Fibroblast of skin of scalp (primary cell): ENCODE results near the gene ZNF440. TPM values are rescaled to one million over a fixed set of nuclear protein-coding genes. Genes with fewer than 3 reads are reported as not detected.
"Not testable (repeated sequence)": the region's sequence is repeated elsewhere in the genome, so short reads cannot be mapped to it uniquely, and the experiment has no call there.

Source experiments
- DNase-seq: peaks from one replicate; pipeline ENCODE4 v3.0.0-alpha.2; 2013
- polyA plus RNA-seq, 2 experiments: library from polyadenylated mRNA; unstranded; fragments of 120-200 nt; gene quantifications; one replicate each; pipeline ENCODE4 v1.2.1, GENCODE V29; 2013; ENCODE audit not compliant: insufficient read length in 2 of 2

ZNF440 gene
- polyA plus RNA-seq (2013, experiment 1 of 2; ENCODE audit: insufficient read length), result 5.5 TPM
- polyA plus RNA-seq (2013, experiment 2 of 2; ENCODE audit: insufficient read length), result 4.3 TPM

GRCh38 chr19:11814029-11814699 lies at the start of gene ZNF440:
Gene ZNF440 (plus strand): TSS chr19:11814273. CDS start chr19:11814448, 175 bp downstream.
- peak; percentile 92 for DNase-seq

DNA sequence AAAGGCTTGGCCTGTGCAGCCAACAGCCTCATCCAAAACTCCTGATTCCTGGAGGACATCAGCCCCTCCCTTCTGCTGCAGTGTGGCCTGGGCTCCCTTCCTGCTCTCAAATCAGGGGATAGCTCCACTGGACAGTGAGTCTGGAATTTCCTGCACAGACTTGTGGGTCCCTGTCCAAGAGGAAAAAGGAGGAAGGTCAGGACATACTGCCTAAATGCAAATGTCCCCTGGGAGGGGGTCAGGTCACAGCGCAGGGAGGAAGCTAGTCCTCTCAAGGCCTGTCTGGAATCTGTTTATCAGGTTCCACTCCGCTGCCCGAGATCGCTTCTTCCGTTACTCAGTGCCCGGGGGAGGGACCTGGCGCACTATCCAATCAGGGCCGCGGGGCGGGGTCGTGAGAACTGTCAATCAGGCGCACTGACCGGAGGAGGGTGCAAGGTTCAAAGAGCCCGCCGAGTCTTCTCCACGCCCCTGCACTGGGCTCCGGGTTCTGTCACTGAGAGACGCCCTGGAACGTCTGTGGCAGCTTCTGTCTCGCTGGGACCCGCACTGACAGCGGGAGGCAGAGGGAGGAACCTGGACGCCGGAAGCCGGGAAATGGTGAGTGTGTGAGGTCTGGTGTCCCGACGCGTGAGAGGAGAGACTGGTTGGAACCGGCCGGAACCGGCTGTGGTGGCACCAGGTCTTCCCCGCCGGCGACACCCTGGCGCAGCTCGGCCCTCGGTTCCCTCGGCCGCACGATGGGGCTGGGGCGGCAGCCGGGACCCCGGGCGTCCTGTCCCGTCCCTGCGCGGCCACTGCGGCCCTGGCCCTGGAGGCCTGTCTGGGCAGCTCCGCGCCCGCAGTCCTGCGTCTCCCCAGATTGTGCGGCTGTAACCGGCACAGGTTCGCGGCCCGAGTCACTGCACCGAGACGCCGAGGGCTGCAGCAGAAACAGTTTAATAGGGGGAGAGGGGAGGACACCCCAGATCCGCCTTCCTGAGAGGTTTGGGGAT lies 47.2 kb upstream of the ZNF440 start, which contains the start of gene ZNF441:
ZNF441 (plus strand) TSS at position 404 of the 995 bp plus-strand sequence; CDS start at position 598, 194 bp downstream.
- DNase-seq, result peak; percentile 95

GRCh38 chr19:11767633-11768133 lies 46.4 kb upstream of the ZNF440 start:
- peak; percentile 22 for DNase-seq

GRCh38 chr19:11769995-11770394 lies 44.1 kb upstream of the ZNF440 start:
- DNase-seq, result no peak

DNA sequence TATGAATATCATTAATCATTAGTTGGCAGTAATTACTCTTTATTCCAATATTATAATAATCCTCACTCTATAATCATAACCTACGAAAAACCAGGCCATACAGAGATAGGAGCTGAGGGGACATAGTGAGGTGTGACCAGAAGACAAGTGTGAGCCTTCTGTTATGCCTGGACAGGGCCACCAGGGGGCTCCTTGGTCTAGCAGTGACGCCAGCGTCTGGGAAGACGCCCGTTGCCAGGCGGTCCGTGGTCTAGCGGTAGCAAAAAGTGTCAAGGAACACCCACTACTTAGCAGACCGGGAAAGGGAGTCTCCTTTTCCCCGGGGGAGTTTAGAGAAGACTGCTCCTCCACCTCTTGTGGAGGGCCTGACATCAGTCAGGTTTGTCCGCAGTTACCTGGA lies 42.6 kb upstream of the ZNF440 start:
- not testable (repeated sequence) for DNase-seq

- DNase-seq, result not testable (repeated sequence)
Observed at GRCh38 chr19:11776669-11777068, 37.4 kb upstream of the ZNF440 start.

DNA sequence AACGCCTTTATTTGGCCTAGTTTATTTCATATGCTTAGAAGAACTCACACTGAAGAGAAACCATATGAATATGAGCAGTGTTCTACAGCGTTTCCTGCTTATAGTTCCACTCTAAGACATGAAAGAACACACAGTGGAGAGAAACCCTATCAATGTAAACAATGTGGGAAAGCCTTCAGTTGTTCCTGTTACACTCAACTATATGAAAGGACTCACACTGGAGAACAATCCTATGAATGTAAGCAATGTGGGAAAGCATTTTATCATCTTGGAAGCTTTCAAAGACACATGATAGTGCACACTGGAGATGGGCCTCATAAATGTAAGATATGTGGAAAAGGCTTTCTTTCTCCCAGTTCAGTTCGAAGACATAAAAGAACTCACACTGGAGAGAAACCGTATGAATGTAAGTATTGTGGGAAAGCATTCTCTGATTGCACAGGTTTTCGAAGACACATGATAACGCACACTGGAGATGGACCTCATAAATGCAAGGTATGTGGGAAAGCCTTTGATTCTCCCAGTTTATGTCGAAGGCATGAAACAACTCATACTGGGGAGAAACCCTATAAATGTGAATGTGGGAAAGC lies 33.5 kb upstream of the ZNF440 start:
- no peak for DNase-seq

DNA sequence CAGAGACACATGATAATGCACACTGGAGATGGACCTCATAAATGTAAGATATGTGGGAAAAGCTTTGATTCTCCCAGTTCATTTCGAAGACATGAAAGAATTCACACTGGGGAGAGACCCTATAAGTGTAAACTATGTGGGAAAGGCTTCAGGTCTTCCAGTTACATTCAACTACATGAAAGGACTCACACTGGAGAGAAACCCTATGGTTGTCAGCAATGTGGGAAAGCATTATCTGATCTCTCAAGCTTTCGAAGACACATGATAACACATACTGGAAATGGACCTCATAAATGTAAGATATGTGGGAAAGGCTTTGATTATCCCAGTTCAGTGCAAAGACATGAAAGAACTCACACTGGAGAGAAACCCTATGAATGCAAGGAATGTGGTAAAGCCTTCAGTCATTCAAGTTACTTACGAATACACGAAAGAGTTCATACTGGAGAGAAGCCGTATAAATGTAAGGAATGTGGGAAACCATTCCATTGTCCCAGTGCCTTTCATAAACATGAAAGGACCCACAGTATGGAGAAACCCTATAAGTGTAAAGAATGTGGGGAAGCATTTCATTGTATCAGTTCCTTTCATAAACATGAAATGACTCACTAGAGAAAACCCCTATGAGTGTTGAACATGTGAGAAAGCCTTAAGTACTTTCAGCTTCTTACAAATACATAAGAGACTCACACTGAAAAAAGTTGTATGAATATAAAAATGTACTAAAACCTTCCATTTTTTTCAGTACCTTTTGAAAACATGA lies 32.6 kb upstream of the ZNF440 start:
- DNase-seq, result no peak

DNA sequence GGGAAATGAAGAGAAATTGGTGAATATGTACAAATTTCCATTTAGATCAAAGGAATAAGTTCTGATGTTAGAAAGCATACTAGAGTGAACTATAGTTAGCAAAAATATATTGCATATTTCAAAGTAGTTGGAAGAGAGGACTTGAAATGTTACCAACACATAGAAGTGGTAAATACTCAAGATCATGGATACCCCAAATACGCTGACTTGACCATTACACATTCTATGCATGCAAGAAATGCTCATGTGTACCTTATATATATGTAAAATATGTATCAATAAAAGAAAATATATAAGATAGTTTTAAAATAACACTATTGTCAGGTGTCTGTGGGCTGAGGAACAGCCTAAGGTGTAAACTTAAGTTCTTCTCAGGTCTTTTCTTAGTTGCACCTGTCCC lies 30.3 kb upstream of the ZNF440 start:
- DNase-seq, result no peak

- no peak for DNase-seq
Observed at GRCh38 chr19:11784356-11784755, 29.7 kb upstream of the ZNF440 start.

DNA sequence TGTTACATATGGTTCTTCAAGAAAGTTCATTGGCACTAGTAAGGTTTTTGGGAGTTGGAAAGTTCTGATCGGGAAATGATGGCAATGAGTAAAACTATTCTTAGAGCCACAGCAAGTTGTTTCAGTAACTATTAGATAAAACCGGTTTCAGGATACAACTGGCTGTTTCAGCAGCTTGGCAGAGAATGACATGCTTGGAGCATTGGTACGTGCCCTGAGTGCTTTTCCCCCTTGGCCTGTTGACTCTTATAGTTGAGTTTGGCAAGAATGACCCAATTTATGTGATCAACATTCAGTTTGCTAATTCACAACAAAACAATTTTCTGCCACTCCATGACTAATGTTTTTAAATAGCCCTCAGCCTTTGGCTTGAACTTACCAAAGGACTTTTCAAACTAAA lies 26.5 kb upstream of the ZNF440 start:
- DNase-seq, result no peak

DNA sequence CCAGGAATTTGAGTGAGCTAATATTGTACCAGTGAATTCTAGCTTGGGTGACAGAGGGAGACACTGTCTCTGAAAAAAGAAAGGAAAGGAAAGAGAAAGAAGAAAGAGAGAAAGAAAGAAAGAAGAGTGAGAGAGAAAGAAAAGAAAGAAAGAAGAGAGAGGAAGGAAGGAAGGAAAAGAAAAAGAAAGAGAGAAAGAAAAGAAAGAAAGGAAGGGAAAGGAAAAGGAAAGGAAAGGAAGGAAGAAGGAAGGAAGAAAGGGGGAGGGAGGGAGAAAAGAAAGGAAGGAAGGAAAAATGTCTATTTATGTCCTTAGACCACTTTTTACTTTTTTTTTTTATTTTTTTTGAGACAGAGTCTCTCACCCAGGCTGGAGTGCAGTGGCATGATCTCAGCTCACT lies 21.1 kb upstream of the ZNF440 start:
- no peak for DNase-seq

DNA sequence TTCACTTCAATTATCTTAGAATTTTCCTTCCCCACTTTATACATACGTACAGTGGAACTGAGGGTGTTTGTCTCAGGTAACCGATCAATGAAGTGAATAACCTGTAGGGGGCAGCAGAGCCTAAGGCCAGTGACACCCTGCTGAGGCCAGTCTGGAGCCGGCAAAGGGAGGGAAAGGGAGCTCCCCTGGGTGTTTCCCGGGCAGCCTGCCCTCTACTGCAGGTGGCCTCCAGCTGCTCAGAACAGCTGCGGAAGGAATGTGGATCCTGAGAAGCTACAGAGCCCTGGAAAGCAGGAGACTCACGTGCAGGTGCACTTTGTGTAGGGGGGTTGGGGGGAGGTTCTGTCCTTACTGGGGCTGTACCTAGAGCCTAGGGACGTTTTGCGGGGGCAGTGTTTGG lies 16.6 kb upstream of the ZNF440 start:
- peak; percentile 80 for DNase-seq

- peak; percentile 91 for DNase-seq
Observed at GRCh38 chr19:11798391-11799330, 15.4 kb upstream of the ZNF440 start, which contains the start of gene ZNF491. Gene ZNF491 (plus strand): TSS chr19:11798523. CDS start chr19:11805954, 7,431 bp downstream.

- DNase-seq, result no peak
Observed at GRCh38 chr19:11806354-11807098, 7.5 kb upstream of the ZNF440 start.

- no peak for DNase-seq
Observed at GRCh38 chr19:11807099-11807380, 7.0 kb upstream of the ZNF440 start.

DNA sequence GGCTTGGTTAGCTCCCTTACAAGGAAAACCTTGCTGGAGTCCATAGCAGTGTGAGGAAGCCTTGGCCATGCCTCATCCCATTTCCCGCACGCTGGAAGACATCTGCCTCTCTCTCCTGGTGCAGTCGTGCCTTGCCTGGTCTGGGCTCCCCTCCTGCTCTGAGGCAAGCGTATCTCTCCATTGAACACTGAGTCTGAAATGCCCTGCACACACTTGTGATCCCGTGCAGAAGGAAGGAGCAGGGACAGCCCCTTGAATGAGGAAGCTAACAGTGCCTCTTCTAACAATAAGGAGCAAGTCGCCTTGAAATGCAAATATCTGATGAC lies 407 bp upstream of the ZNF440 start:
- DNase-seq, result no peak

- peak; percentile 23 for DNase-seq
Observed at GRCh38 chr19:11814700-11815035, 595 bp downstream of the ZNF440 start.

DNA sequence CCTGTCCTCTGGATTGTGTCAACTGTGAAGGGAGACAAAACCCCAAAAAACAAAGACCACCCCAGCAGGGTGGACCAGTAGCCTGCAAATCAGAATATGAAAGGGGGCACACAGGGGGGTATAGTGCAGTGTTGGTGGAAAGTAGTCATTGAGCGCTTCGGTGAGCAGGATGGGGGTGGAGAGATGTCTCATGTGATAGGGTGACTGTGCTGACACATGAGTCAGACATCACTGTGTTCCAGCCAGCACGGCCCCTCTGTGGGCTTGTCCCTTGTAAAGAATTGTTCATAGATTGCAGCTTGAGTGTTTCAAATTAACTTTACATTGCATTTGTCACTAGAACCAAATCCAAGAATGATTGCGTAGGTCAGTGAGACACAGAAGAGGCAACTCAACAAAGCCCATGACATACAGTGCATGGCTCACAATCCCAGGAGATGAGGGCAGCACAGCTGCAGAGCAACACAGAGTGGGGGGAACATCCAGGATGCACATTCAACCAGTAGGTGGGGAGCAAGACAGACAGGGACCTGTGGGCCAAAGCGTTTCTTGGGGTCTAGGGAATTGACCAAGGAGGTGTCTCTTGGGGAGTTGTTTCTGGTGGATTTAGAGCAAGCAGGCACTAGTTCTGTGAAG lies 7.5 kb downstream of the ZNF440 start:
- peak; percentile 17 for DNase-seq
